GM10248 (cell line): Measurements from ENCODE around the gene HNF4A.

Experiments
- CTCF ChIA-PET: fragments of 300-600 bp; sonication (Branson Sonifier 250); formaldehyde crosslinking; extraction: SDS; loops from one replicate; lab custom pipeline; 2021; ENCODE audit warnings: antibody characterized with exemption; lab: Yijun Ruan, JAX
- POLR2A ChIA-PET: fragments of 350-650 bp; sonication (Branson Sonifier 250); formaldehyde crosslinking; extraction: SDS; loops from one replicate; lab custom pipeline; 2020; ENCODE audit warnings: antibody characterized with exemption; lab: Yijun Ruan, JAX
- DNase-seq: peaks from one replicate; pipeline ENCODE4 v3.0.0; 2012; ENCODE audit errors: extremely low spot score
- TF ChIP-seq, protein P1 (sequence below): IDR thresholded peaks from 2 replicates; pipeline ENCODE4 v1.5.1; 2012; ENCODE audit warnings: mild to moderate bottlenecking, low read depth; ENCODE audit errors: extremely low read depth, missing control alignments, control extremely low read depth

The HNF4A gene

DNA sequence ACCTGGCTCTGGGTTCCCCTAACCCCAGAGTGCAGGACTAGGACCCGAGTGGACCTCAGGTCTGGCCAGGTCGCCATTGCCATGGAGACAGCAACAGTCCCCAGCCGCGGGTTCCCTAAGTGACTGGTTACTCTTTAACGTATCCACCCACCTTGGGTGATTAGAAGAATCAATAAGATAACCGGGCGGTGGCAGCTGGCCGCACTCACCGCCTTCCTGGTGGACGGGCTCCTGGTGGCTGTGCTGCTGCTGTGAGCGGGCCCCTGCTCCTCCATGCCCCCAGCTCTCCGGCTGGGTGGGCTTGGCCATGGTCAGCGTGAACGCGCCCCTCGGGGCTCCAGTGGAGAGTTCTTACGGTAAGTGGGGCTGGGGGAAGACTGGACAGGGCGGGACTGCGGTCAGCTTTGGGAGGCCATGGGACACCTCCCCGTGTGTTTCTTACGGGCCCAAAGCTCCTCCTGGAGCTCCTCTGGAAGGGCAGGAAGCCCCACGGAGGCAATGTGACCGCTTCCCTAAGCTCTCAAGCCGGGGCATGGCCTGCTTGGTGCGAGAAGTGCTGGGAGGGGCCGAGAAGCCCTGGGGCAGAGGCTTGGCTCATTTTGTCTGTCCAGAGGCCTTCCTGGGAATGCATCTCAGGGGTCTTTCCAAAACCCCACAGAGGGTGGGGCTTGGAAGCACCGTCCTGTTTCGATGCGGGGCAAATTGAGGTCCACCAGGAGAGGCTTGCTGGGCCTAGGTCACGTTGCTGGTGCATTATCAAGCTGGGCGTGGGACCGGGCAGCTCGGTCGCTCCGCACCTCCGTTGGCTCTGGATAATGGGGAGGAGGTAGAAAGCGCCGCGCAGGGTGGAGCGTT is at the start of gene HNF4A:
TSS of gene HNF4A (plus strand) at position 202 of the 855 bp plus-strand sequence. CDS start at position 308, 106 bp downstream.
- DNase-seq: no peak
- TF ChIP-seq, protein P1, sequence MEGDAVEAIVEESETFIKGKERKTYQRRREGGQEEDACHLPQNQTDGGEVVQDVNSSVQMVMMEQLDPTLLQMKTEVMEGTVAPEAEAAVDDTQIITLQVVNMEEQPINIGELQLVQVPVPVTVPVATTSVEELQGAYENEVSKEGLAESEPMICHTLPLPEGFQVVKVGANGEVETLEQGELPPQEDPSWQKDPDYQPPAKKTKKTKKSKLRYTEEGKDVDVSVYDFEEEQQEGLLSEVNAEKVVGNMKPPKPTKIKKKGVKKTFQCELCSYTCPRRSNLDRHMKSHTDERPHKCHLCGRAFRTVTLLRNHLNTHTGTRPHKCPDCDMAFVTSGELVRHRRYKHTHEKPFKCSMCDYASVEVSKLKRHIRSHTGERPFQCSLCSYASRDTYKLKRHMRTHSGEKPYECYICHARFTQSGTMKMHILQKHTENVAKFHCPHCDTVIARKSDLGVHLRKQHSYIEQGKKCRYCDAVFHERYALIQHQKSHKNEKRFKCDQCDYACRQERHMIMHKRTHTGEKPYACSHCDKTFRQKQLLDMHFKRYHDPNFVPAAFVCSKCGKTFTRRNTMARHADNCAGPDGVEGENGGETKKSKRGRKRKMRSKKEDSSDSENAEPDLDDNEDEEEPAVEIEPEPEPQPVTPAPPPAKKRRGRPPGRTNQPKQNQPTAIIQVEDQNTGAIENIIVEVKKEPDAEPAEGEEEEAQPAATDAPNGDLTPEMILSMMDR: no peak
- CTCF ChIA-PET: interaction anchor here (0.9 kb wide), 1 partner anchor 10 kb away, joined by 3 read pairs; no protein-coding TSS in a partner anchor
- POLR2A ChIA-PET: no interaction called here

DNA sequence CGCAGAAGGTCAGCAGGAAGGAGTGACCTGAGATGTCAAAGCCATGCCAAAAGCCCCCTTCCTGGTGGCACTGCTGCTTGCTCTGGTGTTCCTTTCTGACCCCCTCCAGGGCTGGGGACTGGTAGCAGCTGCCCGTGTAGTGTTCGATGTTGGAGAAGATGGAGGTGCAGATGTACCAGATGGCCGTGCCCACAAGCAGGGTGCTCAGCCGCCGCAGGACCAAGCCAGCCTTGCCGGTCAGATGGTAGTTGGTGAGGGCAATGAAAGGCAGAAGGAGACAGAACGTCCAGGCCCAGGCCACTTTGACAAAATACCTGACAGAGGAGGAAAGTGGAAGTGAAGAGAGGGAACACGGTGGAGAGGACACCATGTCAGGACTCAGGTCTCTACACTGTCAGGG is 48.6 kb upstream of the HNF4A start:
- TF ChIP-seq, protein P1: no peak
- ChIA-PET POLR2A (no interaction called here), CTCF (interaction anchor here (12.0 kb wide), 1 partner anchor 89 kb away, joined by 371 read pairs; no protein-coding TSS in a partner anchor)
- DNase-seq: no peak

DNA sequence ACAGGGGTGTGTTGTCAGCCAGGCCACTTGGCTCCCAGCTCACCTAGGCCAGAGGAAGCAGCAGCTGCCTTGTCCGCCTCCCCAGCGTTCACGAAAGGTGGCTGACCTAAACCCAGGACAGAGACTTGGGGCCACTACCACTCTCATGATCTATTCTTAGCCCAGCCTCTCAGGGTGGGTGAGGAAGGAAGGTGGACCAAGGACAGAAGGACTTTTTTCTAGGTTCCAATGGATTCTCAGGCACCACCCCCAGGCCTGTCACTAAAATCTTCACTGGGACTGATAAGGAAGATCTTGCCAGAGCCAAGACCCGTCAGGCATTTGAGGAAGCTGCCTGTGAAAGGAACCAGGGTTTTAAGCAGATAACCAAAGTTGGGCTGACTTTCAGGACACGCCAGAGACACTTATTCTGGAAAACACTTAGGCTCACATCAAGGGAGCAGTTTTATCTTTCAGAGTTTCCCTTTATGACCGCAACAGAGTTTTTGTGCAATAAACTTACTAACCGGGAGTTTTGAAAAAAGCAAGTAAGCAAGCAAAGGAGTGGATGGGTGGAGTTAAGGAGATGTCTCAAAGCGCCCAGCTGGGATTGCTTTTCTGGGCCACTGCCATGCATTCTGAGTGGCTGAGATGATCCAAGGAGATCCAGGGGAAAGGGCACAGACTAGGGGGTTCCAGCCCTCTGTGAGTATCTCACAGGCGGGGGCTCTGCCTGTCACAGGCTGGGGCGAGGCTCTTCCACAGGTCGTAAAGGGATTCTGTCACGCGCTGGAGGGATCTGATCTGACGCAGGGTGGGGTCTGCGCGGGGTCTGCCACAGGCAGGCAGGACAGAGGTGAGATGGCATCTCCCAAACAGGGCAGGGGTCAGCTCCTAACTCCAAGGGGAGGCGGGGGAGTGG is 45.5 kb upstream of the HNF4A start:
- TF ChIP-seq, protein P1: no peak
- DNase-seq: no peak
- ChIA-PET POLR2A (no interaction called here), CTCF (interaction anchor here (0.8 to 12.0 kb wide), 26 partner anchors 10 to 301 kb away, joined by 3 to 371 read pairs (median 6); no protein-coding TSS in a partner anchor)

DNA sequence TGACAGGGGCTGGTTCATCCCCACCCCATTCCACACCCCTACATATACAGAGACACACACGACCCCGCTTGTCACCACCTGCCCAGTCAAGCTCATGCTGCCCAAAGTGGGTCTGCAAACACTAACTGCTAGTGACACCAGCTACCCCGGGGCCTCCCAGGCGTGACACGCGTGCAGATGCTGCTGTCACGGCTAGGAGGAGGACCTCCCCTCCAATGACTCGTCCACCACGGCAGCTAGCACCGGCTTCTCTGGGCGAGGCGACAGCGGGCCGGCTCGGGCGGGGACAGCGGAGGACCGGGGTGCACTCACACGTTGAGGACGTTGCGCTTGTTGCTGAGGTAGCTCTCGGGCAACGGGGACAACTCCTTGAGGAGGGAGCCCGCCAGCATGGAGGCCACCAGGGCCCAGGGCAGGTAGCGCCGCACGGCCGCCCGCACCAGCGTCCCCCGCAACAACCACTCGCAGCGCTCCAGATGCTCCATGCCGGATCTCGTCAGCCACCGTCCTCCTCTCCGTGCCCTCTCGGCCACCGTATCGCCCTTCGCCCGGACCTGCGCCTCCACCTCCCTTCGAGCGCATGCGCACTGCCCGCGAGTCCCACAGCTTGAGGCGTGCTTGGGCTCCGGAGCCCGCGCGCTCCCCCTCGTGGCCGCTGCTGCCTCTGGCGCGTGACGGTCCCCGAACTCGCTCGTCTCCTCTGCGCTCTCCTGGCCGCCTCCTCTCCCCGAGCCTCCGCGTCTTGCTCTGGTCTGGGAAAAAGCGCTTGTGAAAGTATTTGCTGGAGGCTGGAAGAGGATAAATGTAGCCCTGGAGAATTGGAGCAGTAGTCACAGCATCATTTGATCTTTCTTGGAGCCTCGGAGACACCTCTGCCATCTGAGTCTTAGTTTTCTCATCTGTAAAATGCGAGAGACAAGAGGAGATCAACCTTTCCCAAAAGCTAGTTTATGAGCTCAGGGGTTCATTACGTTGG is 44.5 kb upstream of the HNF4A start, which contains the start of gene FITM2:
TSS of gene FITM2 (minus strand) at position 539 of the 976 bp plus-strand sequence. CDS start at position 485, 54 bp downstream.
- TF ChIP-seq, protein P1: peak; percentile 98
- ChIA-PET CTCF (interaction anchor here (0.7 to 12.0 kb wide), 32 partner anchors 8 to 300 kb away, joined by 3 to 371 read pairs (median 4); no protein-coding TSS in a partner anchor), POLR2A (no interaction called here)
- peak; percentile 100 for DNase-seq

DNA sequence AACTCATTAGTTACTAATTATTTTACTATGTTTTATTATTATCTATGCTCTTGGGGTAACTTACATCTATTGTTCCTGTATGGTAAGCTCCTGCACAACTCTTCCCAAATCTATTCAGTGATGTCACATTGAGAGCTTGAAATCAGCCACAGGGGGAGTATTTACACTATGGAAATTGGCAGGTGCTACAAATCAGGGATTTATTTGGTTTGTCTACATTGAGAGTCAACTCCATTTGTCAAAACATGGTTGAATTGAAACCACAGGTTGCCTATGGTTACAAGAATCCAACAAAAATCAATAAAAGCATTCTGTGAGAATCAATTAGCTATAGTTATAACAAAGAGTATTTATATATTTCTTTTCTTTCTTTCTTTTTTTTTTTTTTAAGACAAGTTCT is 40.6 kb upstream of the HNF4A start:
- TF ChIP-seq, protein P1: no peak
- ChIA-PET CTCF (interaction anchor here (2.3 to 12.0 kb wide), 3 partner anchors 9 to 198 kb away, joined by 5 to 371 read pairs (median 115); no protein-coding TSS in a partner anchor), POLR2A (no interaction called here)
- DNase-seq: no peak
